NCI-H1694 (cell line): Measurements from ENCODE around the gene TSPAN12.

Experiments used
- DNase-seq: peaks from one replicate; lab custom pipeline; 2025; lab: John Stamatoyannopoulos, UW

The TSPAN12 gene

DNA sequence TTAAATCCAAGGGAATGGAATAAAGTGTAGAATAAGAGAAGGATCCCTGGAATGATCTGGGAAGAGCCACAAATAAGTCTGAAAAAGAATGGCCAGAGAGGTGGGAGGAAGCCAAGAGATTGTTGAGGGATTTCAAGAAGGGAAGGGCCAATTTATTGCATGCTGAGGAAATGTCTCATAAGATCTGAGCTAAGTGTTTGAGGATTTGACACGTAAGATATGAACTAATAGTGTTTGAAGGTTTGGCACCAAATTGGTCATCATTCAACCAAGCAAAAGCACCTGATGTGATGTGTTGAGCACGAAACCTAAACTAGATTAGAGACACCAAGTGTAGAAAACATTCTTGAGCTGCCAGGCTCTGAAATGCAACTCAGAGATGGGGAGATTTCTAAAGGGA, 97.9 kb downstream of the TSPAN12 start:
- no peak for DNase-seq

DNA sequence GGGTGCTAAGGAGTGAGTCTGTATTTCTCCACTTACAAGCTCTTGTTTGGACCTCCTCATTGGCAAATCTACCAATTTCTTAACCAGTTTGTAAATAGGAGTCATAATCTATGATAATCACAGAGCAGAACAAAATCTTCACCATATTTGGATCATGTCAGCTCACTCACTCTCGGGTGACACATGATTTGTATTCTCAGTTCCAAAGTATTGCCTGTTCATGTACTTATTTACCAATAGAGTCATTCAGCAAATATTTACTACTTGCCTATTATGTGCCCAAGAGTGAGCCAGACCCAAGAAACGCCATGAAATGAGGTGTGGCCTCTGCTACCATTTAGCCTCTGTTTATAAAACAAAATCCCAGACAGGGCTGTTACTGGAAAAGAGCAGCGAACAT, 114.8 kb downstream of the TSPAN12 start:
- no peak for DNase-seq

DNA sequence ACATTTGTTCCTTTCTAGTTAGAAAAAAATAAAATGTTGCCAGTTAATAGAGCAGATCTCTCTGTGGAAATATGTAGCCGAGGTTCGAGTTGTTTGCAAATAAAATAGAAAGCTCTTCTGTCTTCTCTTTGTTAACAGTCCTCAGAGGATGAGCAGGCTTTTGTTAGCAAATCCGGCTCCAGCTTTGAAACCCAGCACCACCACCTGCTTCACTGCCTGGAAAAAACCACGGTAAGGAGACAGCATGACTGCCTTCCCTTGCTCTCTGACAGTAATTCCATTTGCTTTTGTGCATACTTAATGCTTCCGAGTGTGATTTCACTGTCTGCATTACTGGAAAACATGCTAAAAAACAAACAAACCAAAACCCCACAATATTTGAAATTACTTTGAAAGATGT, 115.6 kb downstream of the TSPAN12 start:
- no peak for DNase-seq

DNA sequence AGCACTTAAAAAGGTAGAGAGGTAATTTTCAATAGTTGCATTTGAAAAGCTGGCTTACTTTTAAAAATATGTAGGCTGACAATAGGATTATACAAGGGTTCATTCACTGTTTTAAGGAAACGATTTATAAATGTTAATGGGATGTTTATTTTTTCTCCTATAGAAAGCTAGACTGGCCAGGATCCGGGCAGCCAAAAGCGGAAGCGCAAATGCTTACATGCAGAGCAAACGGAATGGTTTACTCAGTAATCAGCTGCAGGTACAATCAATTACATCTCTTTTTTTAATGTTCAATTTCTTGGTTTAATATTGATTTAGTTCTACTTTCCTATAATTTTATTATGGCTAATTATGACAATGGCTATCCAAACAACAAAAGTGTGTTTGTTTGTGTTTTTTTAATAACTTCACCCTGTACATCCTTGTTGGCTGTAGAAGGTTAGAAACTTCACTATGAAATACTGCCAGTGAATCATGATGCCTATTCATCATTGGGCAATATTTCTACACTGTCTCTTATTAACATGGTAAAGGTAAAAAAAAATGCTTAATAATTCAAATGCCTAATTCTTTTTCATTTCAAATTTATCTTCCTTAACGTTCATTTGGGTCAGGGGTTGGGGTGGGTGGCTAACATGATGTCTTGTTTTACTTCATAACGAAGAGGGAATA, 116.4 kb downstream of the TSPAN12 start:
- DNase-seq = no peak

DNA sequence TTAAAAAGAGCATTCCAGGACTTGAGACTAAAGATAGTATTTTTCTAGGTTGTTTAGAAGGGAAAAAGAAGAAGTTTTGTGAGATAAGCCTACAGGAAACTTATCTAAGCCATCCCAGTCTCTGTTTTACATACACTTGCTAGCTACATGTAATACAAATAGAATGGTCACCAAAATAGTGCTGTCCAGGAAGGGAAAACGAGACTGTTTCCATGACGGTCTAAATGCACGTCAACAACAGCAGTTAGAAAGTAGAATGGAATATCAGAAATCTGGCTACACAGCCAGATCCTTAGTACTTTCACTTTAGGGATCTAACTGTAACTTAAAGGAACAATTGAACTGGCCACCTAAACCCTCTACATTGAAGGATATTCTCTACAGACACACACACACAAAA, 117.6 kb downstream of the TSPAN12 start:
- no peak for DNase-seq

DNA sequence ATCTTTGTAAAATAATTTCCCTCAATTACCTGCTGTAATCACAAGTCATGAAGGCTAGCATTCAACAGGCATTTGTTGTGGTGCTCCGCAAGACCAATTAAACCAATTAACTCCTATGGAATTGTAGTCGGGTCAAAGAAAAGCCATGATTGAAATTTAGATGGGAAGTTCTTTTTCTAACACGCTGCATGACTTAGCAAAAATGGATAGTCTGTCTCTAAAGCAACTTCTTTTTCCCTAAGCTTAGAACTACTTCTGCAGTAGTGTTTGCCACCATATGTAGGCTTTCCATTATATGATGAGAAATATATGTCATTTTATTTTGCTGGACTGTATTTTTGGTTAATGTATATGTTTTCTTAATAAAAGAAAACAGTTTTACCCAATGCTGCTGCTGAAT, 119.1 kb downstream of the TSPAN12 start:
- DNase-seq = no peak
